Esophagus mucosa (tissue), 1 donor: Measurements from ENCODE around the gene TNS2. TPM values are rescaled to one million over a fixed set of nuclear protein-coding genes. Genes with fewer than 3 reads are reported as not detected.
"Not testable (repeated sequence)": the region's sequence is repeated elsewhere in the genome, so short reads cannot be mapped to it uniquely, and the experiment has no call there.

ENCODE experiments used
- ATAC-seq: fragments of 200-7000 bp; cut with Tn5 transposase; one replicate; pipeline ENCODE4 v1.9.1; 2020
- total RNA-seq: library from RNA; stranded (reverse); gene quantifications from one replicate; pipeline ENCODE4 v1.2.4, GENCODE V29; 2023
- donor health status: DM: yes; HTN: yes; CAD: no.

Gene TNS2
- total RNA-seq = 10.6 TPM

GRCh38 chr12:53049571-53050318 lies at the start of gene TNS2:
Gene TNS2, plus strand, starts transcription at chr12:53050065. Its CDS starts 121 bp downstream, at chr12:53050186.
- ATAC-seq = no peak

GRCh38 chr12:53004178-53004577 lies 45.7 kb upstream of the TNS2 start:
- peak; percentile 4 for ATAC-seq

- ATAC-seq = no peak
Measured at GRCh38 chr12:53004582-53004981, 45.3 kb upstream of the TNS2 start.

- no peak for ATAC-seq
Measured at GRCh38 chr12:53005215-53005985, 44.5 kb upstream of the TNS2 start.

GRCh38 chr12:53005986-53006809 lies 43.7 kb upstream of the TNS2 start, which contains the start of gene EIF4B:
Gene EIF4B, plus strand, starts transcription at chr12:53006456. Its CDS starts 28 bp downstream, at chr12:53006484.
- peak; percentile 96 for ATAC-seq

GRCh38 chr12:53006810-53007309 lies 43.0 kb upstream of the TNS2 start:
- ATAC-seq = peak; percentile 56

- ATAC-seq = no peak
Measured at GRCh38 chr12:53007343-53007742, 42.5 kb upstream of the TNS2 start.

- ATAC-seq = not testable (repeated sequence)
Measured at GRCh38 chr12:53008760-53009159, 41.1 kb upstream of the TNS2 start.

- ATAC-seq = no peak
Measured at GRCh38 chr12:53010955-53011354, 38.9 kb upstream of the TNS2 start.

- no peak for ATAC-seq
Measured at GRCh38 chr12:53011889-53012288, 38.0 kb upstream of the TNS2 start.

- no peak for ATAC-seq
Measured at GRCh38 chr12:53012928-53013327, 36.9 kb upstream of the TNS2 start.

GRCh38 chr12:53014709-53015108 lies 35.2 kb upstream of the TNS2 start:
- no peak for ATAC-seq

GRCh38 chr12:53025250-53025649 lies 24.6 kb upstream of the TNS2 start:
- ATAC-seq = no peak

GRCh38 chr12:53027014-53027413 lies 22.9 kb upstream of the TNS2 start:
- not testable (repeated sequence) for ATAC-seq

- ATAC-seq = no peak
Measured at GRCh38 chr12:53031616-53032015, 18.2 kb upstream of the TNS2 start.

GRCh38 chr12:53033832-53034231 lies 16.0 kb upstream of the TNS2 start:
- not testable (repeated sequence) for ATAC-seq

GRCh38 chr12:53034459-53034858 lies 15.4 kb upstream of the TNS2 start:
- ATAC-seq = no peak

- ATAC-seq = no peak
Measured at GRCh38 chr12:53036802-53037201, 13.1 kb upstream of the TNS2 start.

- ATAC-seq = no peak
Measured at GRCh38 chr12:53039851-53040250, 10.0 kb upstream of the TNS2 start.

GRCh38 chr12:53042607-53043454 lies 7.0 kb upstream of the TNS2 start:
- ATAC-seq = no peak

GRCh38 chr12:53044052-53044581 lies 5.7 kb upstream of the TNS2 start:
- no peak for ATAC-seq
